ENCODE data around the gene ALG12.
A peak's percentile ranks its signal among the peaks of the same experiment; 100 is the strongest.

ALG12 gene

DNA sequence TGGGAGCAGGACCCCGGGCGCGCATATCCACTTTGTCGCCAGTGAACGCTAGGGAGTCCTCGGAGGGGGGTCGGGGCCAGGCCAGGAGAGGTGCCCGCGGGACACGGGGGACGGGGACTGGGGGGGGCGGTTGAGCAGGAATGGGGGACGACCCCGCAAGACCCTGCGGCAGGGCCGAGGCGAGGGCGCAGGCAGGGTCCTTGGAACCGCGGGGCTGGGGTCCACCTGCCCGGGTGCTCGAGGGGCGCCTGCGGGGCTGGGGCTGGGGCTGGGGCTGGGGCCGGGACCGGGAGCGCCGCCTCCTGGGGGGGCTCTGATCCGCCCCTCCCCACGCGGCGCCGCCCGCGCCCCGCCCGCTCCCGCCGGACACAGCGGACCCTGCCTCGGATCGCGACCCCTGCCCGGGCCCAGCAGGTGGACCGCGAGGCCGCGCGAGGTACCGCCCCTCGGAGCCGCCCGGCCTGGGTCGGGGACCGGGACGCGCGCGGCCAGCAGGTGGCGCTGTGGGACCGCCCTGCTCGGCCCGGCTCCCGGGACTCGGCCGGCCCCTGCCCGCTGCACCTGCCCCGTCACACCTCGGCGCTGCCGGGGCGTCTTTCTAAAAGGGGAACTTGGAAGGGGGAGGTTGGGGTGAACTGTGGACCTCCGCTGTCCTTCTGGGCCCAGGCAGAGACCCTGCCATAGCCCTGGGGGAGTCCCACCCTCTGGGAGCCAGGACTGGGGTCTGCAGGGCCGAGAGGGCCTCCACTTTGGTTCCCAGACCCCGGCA, 11.2 kb upstream of the ALG12 start:
- peaks cover 3% of the 10 kb centered on the region for H3K36me3 ChIP-seq (replicated peaks; ENCODE audit: low read depth, low read length)
- no peaks in the 10 kb centered on the region for H3K27me3 ChIP-seq (ENCODE audit: low read depth, low read length)
- H3K9ac ChIP-seq (ENCODE audit: low read length) = peak overlapping the region; percentile 48
- H3K4me1 ChIP-seq (ENCODE audit: low read length) = peaks cover 55% of the 10 kb centered on the region
- peak overlapping the region; percentile 99 for H3K4me2 ChIP-seq (ENCODE audit: low read length)
- H4K20me1 ChIP-seq (ENCODE audit: insufficient read depth, low read length) = no peaks in the 10 kb centered on the region
- peaks cover 3% of the 10 kb centered on the region; the same call in 1 of the 2 replicates for H3K9me3 ChIP-seq (ENCODE audit: insufficient read depth, low read length)
- 0 out of 2 replicates have a peak overlapping the region, but pooled peaks have one; percentile 39 for H2AFZ ChIP-seq (ENCODE audit: low read depth, low read length)
- TF ChIP-seq, protein P1, sequence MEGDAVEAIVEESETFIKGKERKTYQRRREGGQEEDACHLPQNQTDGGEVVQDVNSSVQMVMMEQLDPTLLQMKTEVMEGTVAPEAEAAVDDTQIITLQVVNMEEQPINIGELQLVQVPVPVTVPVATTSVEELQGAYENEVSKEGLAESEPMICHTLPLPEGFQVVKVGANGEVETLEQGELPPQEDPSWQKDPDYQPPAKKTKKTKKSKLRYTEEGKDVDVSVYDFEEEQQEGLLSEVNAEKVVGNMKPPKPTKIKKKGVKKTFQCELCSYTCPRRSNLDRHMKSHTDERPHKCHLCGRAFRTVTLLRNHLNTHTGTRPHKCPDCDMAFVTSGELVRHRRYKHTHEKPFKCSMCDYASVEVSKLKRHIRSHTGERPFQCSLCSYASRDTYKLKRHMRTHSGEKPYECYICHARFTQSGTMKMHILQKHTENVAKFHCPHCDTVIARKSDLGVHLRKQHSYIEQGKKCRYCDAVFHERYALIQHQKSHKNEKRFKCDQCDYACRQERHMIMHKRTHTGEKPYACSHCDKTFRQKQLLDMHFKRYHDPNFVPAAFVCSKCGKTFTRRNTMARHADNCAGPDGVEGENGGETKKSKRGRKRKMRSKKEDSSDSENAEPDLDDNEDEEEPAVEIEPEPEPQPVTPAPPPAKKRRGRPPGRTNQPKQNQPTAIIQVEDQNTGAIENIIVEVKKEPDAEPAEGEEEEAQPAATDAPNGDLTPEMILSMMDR (IDR thresholded peaks at IDR 0.05; ENCODE audit: low read depth, low read length) = peak; percentile 49
- no peak for TF ChIP-seq EZH2phosphoT487 (IDR thresholded peaks at IDR 0.05; ENCODE audit: low read depth)
- H3K4me3 ChIP-seq (ENCODE audit: low read length) = peak overlapping the region; percentile 74
- peak overlapping the region; percentile 42 for H3K27ac ChIP-seq (ENCODE audit: low read length)
- peaks cover 2% of the 10 kb centered on the region; the same call in 1 of the 2 replicates for H3K79me2 ChIP-seq (ENCODE audit: low read length)

DNA sequence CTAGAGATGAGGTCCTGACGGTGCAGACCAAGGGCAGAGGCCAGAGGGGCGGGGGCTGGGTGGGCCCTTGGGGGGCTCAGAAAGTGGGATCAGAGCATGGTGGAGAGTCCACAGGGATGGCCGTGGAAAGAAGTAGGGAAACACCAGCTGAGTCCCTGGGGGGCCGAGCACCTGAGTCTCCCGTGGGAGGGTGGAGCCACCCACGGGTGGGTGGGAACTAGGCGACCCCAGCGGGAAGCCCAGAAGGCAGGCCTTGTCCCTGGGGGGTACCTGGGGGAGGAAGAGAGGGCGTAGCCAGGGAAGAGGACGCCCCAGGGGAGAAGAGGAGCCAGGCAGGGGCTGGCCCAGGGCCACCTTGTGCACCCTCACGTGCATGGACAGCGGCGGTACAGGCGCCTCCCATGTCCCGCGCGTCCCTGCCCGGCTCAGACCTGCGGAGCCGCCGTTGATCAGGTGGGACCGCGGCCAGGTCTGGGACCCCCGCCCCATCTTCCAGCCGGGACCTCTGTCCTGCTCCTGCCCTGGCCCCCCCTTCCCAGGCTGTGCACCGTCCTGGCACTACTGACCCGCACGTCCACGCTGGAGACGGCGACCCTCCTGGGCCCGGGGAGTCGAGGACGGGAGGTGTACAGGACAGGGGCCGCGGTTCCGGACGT, 10.4 kb upstream of the ALG12 start:
- no peaks in the 10 kb centered on the region for H3K27me3 ChIP-seq (ENCODE audit: low read depth, low read length)
- no peak overlapping the region for H3K27ac ChIP-seq (ENCODE audit: low read length)
- H3K79me2 ChIP-seq (ENCODE audit: low read length) = no peaks in the 10 kb centered on the region
- no peak overlapping the region for H3K4me3 ChIP-seq (ENCODE audit: low read length)
- H3K4me1 ChIP-seq (ENCODE audit: low read length) = peaks cover 48% of the 10 kb centered on the region
- TF ChIP-seq, protein P1 (IDR thresholded peaks at IDR 0.05; ENCODE audit: low read depth, low read length) = no peak
- TF ChIP-seq EZH2phosphoT487 (IDR thresholded peaks at IDR 0.05; ENCODE audit: low read depth) = no peak
- H2AFZ ChIP-seq (ENCODE audit: low read depth, low read length) = no peak overlapping the region
- H3K4me2 ChIP-seq (ENCODE audit: low read length) = no peak overlapping the region
- H3K9me3 ChIP-seq (ENCODE audit: insufficient read depth, low read length) = peaks cover 3% of the 10 kb centered on the region; the same call in 1 of the 2 replicates
- peaks cover 2% of the 10 kb centered on the region for H3K36me3 ChIP-seq (replicated peaks; ENCODE audit: low read depth, low read length)
- no peak overlapping the region for H3K9ac ChIP-seq (ENCODE audit: low read length)
- H4K20me1 ChIP-seq (ENCODE audit: insufficient read depth, low read length) = no peaks in the 10 kb centered on the region

DNA sequence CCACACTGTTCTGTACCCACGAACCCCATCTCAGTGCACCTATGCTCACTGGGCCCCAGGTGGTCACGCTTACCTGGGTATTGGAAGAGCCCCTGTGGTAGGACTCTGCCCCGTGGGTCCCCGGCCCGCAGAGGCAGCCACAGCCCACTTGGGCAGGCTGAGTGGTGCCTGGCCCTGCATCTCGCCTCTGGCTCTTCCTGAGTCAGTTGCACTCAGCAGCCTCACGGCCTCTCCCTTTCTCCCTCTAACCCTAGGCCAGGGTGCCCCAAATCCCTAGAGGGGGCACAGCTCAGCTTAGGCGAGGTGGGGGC, 9.9 kb upstream of the ALG12 start:
- Histone ChIP-seq H2AFZ (ENCODE audit: low read depth, low read length) (no peak overlapping the region), H3K27me3 (ENCODE audit: low read depth, low read length) (no peaks in the 10 kb centered on the region), H3K4me2 (ENCODE audit: low read length) (no peak overlapping the region), H3K79me2 (ENCODE audit: low read length) (no peaks in the 10 kb centered on the region), H3K4me3 (ENCODE audit: low read length) (no peak overlapping the region), H3K27ac (ENCODE audit: low read length) (no peak overlapping the region), H3K36me3 (replicated peaks; ENCODE audit: low read depth, low read length) (no peaks in the 10 kb centered on the region), H4K20me1 (ENCODE audit: insufficient read depth, low read length) (no peaks in the 10 kb centered on the region), H3K9ac (ENCODE audit: low read length) (no peak overlapping the region), H3K9me3 (ENCODE audit: insufficient read depth, low read length) (peaks cover 3% of the 10 kb centered on the region; the same call in 1 of the 2 replicates), H3K4me1 (ENCODE audit: low read length) (peaks cover 42% of the 10 kb centered on the region)
- TF ChIP-seq EZH2phosphoT487 (IDR thresholded peaks at IDR 0.05; ENCODE audit: low read depth) = no peak
- TF ChIP-seq, protein P1 (IDR thresholded peaks at IDR 0.05; ENCODE audit: low read depth, low read length) = no peak

DNA sequence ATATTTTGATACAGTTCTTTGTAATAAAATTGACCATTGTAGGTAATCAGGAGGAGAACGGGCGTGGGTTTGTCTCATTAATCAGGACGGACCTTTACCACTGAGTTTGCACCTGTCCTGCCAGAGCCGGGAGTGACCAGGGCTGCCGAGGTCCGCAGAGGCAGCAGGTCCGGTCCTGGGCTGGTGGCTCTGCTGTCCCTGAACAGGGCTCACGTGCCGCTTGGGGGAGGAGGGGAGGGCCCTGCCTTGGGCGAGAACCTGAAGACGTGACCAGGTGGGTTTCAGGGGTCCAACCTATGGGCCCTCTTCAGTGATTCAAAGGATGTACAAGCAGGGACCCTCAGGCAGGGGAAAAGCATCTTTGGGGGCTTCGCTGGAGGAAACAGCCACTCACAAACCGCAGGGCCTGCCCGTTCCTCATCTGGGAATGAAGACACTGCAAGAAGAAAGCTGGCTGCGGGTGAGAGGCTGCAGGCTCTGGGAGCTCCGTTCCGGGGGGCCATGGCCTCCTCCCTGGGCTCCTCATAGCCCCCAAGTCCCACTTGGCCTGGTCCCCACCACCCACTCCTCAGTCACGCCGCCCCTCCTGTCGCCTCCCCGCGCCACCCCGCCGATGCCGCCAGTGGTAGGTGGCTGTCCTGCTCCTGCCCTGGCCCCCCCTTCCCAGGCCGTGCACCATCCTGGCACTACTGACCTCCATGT, 9.4 kb upstream of the ALG12 start:
- H3K4me2 ChIP-seq (ENCODE audit: low read length) = no peak overlapping the region
- no peak overlapping the region for H2AFZ ChIP-seq (ENCODE audit: low read depth, low read length)
- TF ChIP-seq, protein P1 (IDR thresholded peaks at IDR 0.05; ENCODE audit: low read depth, low read length) = no peak
- TF ChIP-seq EZH2phosphoT487 (IDR thresholded peaks at IDR 0.05; ENCODE audit: low read depth) = no peak

More for the DNA sequence above, 9.4 kb upstream of the ALG12 start:
- Histone ChIP-seq H3K27ac (ENCODE audit: low read length) (no peak overlapping the region), H3K4me1 (ENCODE audit: low read length) (peaks cover 38% of the 10 kb centered on the region), H3K9ac (ENCODE audit: low read length) (no peak overlapping the region), H3K27me3 (ENCODE audit: low read depth, low read length) (no peaks in the 10 kb centered on the region), H3K36me3 (replicated peaks; ENCODE audit: low read depth, low read length) (no peaks in the 10 kb centered on the region), H4K20me1 (ENCODE audit: insufficient read depth, low read length) (no peaks in the 10 kb centered on the region), H3K9me3 (ENCODE audit: insufficient read depth, low read length) (peaks cover 3% of the 10 kb centered on the region; the same call in 1 of the 2 replicates), H3K79me2 (ENCODE audit: low read length) (no peaks in the 10 kb centered on the region), H3K4me3 (ENCODE audit: low read length) (no peak overlapping the region)
